Body of pancreas (tissue), 4 donors: ENCODE data around the gene RBMS3.

Experiments used
- CTCF ChIP-seq, 7 experiments: fragments of 450-650 bp in 4 of 7; fragments of 200-600 bp in 3 of 7; sonication (generic) in 3 of 7; IDR thresholded peaks; one replicate each; pipeline ENCODE4 v1.5.1; 2016 to 2019; ENCODE audit warnings: antibody characterized with exemption in 7 of 7
- POLR2A ChIP-seq, 3 donors: fragments of 450-650 bp; IDR thresholded peaks; one replicate each; pipeline ENCODE4 v1.6.1; 2016; ENCODE audit warnings: antibody characterized with exemption in 3 of 3, mild to moderate bottlenecking in 2 of 3

- no peak for TF ChIP-seq CTCF (IDR thresholded peaks at IDR 0.05)
- no peak for TF ChIP-seq POLR2A (IDR thresholded peaks at IDR 0.05)
Observed at GRCh38 chr3:29436612-29437323, 155.9 kb downstream of the RBMS3 start.
